HG03108 (cell line): ENCODE results near the gene H2BK1.

Source experiments
- ATAC-seq: cut with Tn5 transposase; IDR thresholded peaks from one replicate; pipeline ENCODE4 v1.9.1; 2021; ENCODE audit warnings: moderate library complexity; ENCODE audit not compliant: unreplicated experiment

H2BK1 gene

DNA sequence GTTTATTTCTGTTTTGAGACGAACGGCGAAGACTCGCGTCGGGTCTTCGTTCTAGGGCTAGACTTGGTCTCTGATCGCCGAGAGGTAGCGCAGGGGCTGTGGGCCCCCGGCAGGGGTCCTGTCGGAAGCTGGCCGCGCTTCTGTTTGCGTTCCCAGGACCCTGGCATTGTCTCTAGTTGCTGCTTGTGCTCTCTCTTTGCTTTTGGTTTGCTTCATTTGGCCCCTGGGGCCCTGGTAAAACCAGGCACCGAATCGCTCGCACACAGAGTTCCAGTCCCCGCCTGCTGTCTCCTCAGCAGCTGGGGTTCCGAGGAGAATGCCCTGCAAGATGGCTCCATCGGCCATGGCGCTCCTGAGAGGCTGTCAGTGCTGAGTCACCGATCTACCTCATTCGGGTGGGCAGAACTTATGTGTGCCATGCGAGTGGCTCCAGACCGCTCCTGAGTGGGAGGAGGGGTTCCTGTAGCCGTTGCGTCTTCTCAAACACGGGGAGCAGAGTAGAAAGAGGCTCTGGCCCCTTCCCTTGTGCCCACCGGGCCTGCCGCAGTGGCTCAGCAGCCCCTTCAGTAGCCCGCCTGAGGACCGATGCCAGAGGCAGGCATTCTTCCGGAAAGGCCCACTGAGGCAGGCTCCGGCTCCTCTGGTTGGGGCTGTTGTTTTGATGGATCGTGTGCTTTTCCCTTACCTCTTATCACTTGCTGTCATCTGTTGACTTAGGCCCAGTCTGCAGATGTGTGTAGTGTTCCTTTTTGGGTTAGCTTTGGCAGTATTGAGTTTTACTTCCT is 22.8 kb upstream of the H2BK1 start:
- ATAC-seq: no peak

DNA sequence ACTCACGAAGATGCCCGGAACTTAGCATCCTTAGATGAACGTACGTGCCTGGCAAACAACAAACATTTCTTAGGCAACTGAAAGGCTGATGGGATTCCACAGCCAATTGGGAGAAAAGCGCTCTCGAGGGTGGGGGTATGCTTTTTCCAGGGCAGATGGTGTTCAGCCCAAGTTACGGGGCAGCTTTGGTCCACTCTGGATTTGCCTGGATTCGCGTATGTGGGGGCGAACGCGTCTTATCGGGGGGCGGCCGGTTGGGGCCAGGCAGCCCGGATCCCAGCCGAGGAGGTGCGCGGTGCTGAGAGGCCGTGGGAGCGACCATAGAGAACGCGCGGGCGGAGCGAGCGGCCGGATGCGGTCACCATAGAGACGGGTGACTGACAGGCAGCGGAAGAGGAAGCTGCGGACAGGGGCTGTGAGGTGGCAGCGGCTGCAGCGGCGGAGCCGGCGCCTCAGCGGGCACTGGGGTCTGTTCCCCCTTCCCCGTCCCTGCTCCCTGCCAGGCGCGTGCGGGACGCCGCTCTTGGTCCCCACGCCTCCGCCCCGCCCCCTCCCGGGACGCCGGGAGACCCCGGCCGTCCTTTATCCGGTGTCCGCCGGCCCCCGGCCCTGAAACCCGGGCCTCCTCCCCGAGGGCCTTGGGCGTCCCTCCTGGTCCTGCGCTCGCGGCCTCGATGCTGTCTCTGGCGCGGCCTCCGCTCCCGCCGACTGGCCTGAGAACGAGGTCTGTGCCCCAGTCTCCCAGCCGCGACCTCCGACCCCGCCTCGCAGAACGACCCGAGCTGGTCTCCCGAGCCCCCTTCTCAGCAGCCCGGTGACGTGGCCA is 22.0 kb upstream of the H2BK1 start, which contains the start of gene CHPF2:
Gene CHPF2 (plus strand): TSS at position 393 of the 826 bp plus-strand sequence. CDS start 1,529 bp downstream, outside the sequence.
- ATAC-seq: peak; percentile 96

DNA sequence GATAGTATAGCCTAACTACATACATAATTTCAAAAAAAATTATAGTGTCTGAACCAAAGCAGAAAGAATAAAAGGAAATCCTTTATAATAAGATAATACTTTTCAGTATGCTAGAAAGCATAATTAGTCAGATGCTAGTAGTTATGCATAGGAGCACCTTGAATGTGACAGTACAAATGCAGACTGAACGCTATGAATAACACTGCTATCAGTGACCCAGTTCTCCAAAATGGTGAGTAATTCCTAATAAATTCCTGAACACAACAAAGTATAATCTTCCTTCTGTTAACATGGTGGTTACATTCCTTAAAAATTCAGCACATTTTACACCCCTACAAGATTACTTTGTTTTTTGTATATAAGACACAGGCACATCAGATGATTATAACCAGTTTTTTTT is 20.8 kb upstream of the H2BK1 start:
- no peak for ATAC-seq

- no peak for ATAC-seq
These were observed 19.0 kb upstream of the H2BK1 start for GRCh38 chr7:151229249-151229648.

- no peak for ATAC-seq
These were observed 18.0 kb upstream of the H2BK1 start for GRCh38 chr7:151228024-151228866.

DNA sequence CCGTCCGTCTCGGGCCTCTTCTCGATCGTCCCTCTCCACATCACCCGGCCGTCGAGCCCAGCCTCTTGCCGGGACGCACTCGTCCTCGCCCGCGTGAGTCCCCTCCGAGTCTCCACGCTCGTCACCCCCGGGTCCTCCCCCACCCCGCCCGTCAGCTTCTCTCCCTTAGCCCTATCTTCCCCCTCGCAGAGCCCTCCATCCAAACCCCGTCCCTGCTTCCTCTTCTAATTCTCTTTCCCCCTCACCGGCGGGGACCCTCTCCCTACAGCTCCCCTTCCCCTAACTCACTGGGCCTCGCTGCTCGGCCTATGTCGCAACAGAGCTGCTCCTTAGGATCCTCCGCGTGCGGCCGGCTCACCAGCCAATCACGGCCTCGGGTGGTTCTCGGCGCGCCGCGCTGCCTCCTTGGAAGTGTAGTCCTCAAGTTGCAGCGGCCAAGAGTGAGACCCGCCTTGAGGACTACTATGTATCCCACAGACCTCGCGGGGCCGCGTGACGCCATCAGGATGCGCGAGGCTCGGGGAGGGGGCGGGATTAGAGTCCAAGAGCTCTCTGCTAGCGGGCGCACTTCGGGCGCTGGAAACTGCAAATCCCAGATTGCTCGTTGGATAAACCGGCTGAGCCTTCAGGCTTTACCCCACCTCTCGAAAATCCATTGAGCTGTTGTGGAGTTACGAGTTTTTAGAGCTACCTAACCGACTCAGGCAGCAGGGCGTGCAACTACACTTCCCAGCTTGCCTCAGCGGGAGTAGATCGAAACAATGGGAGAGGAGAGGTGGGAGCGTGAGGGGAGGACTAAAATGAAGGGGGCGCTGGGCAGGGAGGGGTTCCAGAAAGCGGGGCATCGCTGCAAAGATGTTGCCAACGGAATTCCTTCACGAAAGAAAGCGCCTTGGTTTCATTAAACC is 16.8 kb upstream of the H2BK1 start, which contains the start of gene ABCF2:
Gene ABCF2 (minus strand): TSS at position 331 of the 908 bp plus-strand sequence. CDS start 747 bp downstream, outside the sequence.
- ATAC-seq: peak; percentile 99

GRCh38 chr7:151226560-151226874 is 16.2 kb upstream of the H2BK1 start:
- no peak for ATAC-seq

DNA sequence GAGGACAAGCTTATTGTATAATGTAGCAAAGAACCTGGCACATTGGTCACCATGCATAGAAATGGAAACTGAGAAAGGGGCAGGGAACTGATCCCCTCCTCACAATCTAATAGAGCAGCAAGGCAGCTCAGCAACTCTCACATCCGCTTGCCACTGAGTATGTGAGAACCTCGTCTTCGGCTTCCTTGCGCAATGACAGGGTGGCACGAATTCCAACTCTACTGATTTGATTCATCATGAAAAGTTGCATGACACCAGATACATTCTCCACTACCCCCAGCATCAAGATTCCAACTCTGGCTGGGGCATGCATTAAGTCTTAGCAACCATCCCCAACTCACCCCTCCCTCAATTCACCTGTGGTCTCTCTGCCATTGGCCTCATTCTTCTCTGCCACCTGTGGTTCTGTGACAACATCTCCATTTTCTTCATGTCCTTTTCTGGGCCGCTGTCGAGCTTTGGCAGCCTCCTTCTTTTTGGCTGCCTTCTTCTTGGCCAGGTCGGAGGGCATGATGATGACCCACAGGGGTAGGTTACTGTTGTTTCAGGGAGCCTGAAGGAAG is 15.7 kb upstream of the H2BK1 start:
- ATAC-seq: no peak

DNA sequence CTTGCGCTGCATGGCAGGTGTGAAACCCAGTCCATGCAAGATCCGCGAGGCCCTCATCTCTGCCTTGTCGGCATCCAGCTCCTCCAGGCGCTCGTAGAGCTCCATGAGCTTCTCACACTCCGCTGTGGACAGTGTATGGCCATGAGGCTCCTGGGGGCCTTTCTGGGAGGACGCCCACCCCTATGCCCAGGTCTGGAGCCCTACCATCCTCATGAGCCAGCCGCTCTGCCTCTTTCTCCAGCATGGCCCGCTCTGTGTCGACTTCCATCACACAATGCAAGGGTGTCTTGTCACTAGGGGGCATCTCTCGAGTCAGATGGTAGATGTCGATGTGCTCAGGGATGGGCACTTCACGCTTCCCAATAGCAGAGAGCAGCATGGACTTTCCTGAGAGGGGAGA is 13.4 kb upstream of the H2BK1 start:
- no peak for ATAC-seq

DNA sequence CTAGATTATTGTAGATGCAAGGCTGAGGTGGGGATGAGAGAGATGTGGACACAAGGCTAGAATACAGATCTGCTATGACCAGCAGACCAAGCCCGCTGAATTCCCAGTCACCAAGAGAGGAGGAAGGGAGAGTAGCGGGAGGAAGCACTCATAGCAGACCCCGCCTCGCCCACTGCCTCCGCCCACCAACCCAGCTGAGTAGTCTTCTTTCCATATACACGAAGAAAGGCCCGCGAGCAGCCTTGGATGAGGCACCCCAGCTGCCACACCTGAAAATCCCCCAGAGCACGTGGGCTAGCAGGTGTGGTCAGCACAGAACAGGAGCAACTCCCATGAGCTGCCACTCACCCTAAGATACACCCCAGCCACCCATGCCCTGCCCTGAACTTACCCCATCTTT is 7.9 kb upstream of the H2BK1 start:
- no peak for ATAC-seq

DNA sequence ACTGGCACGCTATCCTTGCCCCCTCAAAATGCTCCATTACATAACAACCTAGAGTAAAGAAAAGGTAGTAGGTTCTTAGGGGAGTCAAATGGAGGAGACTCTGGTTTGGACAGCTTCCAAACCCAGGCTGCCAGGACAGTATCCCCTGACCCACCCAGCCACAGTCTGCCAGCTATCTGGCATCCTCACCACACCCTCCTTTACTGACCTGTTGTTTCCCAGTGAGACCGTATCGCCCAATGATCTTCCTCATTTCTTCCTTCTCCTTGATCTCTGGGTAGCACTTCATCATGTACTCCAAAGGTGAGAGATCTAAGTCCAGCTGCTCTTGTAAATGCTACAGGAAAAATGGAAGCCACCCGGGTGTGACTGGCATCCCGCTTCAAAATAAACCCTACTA is 5.1 kb upstream of the H2BK1 start:
- no peak for ATAC-seq

DNA sequence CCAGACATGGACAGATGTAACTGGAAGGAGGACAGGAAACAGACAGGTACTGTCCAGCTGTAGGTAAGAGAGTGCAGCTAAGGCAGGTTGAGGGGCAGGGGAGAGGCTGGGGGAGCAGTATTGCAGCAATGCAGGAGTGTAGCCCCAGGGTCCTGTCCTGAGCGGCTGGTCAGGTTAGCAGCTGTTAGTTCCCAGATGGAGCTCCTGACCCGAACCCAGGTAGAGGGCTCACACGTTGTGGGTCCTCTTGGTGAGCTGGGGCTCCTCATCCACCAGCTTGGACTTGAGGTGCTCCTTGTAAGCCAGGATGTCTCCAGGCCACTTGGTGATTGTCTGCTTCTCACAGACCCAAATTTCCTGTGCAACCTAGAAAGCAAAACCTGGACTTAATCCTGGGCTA is 3.5 kb upstream of the H2BK1 start:
- ATAC-seq: no peak

DNA sequence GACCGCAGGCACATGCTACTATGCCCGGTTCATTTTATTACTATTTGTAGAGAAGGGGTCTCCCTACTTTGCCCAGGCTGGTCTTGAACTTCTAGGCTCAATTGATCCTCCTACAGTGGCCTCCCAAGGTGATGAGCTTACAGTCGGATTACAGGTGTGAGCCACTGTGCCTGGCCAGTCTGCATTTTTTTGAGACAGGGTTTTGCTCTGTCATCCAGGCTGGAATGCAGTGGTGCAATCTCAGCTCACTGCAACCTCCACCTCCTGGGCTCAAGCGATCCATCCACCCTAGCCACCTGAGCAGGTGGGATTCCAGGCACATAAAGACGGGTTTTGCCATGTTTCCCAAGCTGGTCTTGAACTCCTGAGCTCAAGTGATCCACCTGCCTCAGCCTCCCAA is 2.3 kb upstream of the H2BK1 start:
- ATAC-seq: no peak

DNA sequence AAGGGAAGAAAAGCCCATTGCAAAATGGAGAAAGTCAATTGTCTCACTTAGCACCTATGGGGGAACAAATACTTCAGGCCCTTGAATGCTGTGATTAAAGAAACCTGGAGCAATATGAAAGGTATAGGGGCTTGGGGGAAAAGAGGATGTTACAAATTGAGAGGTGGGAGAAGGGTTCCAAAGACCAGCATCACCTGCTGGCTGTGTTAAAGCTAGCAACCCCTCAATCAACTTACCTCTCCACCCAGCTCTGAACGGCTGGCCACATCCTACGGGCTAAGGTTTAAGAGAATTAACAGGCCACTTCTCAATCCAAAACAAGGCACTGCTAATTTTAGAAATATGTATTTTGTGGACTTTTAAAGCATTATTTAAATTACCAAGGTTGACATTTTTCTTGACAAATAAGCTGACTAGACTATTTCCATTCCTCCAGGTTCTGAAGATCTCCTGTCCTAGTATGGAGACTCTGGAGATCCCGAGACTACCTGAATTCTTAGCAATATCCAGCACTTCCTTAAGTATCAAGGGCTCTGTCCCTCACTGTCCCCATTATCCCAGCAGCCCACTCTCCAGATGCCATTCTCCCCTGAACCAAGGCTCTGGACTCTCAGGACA is 976 bp upstream of the H2BK1 start:
- ATAC-seq: no peak

DNA sequence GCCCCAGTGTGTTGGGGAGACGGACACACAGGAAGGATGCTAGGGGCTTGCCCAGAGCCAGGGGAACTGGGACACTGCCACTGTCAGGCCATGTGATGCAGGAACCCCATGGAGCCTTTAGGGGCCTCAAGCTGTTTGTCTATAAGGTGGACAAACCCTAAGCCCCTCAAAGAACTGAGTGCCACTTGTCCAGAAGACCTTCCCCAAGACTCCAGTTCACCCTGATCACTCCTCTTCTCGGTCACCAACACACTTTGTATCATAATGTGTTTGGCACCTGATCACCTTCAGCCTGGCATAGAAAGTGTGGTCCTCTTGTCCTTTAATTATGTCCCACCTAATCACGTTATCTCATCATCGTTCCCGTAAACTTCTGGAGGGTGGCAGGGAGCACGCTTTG is 700 bp downstream of the H2BK1 start:
- ATAC-seq: no peak

DNA sequence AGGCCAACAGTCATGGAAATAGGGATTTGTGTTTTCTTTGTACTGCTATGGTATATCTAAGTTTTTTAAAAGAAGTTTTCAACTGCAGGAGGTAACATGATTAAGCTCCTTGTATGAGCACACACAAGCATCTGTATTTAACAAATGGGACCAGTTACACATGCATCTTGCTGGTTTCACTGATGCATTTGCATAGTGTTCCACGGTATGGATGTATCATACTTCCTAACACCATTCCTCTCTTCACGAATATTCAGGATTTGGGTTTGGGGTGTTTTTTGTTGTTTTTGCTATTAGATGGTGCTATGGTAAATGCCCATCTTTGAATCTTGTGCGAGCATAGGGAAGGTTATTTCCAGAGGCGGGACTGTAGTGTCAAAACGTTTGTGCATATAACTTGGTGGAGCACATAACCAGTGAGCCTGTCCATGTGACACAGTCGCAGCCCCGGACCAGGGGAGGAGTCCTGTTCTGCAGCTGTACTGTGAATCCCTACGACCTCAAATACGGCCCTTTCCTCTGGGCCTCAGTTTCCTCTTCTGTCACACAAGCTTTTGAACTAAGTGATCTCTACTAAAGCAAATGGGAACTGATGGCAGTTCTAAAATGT is 1.9 kb downstream of the H2BK1 start:
- ATAC-seq: no peak

DNA sequence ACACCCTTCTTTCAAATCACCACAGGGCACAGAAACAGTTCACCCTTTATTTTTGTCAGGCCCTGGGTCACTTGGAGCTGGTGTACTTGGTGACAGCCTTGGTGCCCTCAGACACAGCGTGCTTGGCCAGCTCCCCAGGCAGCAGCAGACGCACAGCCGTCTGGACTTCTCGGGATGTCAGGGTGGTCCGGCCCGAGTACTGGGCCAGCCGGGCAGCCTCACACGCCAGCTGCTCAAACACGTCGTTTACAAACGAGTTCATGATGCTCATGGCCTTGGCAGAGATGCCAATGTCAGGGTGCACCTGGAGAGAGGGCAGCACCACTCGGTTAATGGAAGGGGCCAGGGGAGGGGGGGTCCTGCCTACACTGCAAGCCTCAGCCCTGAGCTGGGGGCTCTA is 2.5 kb downstream of the H2BK1 start:
- no peak for ATAC-seq

- ATAC-seq: no peak
These were observed 3.0 kb downstream of the H2BK1 start for GRCh38 chr7:151207315-151207714.

- no peak for ATAC-seq
These were observed 3.4 kb downstream of the H2BK1 start for GRCh38 chr7:151206914-151207313.
